Hepatocyte (in vitro differentiated cells): ENCODE data around the gene GLB1L2. TPM values are rescaled to one million over a fixed set of nuclear protein-coding genes. Genes with fewer than 3 reads are reported as not detected.
"Not testable (repeated sequence)": the region's sequence is repeated elsewhere in the genome, so short reads cannot be mapped to it uniquely, and the experiment has no call there.

Source experiments
- DNase-seq: peaks from one replicate; pipeline ENCODE4 v3.0.0-alpha.2; 2016; ENCODE audit warnings: low spot score
- H2AFZ ChIP-seq: fragments of 200-600 bp; sonication (generic); 2 replicates; pipeline ENCODE4 v1.6.0; 2016; ENCODE audit warnings: antibody characterized with exemption, mild to moderate bottlenecking
- H3K27ac ChIP-seq: fragments of 200-600 bp; sonication (generic); 2 replicates; pipeline ENCODE4 v1.5.1; 2016; ENCODE audit warnings: mild to moderate bottlenecking
- H3K27me3 ChIP-seq: fragments of 200-600 bp; sonication (generic); 2 replicates; pipeline ENCODE4 v1.6.1; 2016
- H3K36me3 ChIP-seq: fragments of 200-600 bp; sonication (generic); replicated peaks from 2 replicates; pipeline ENCODE4 v1.5.1; 2016; ENCODE audit warnings: low read depth; ENCODE audit not compliant: insufficient read depth
- H3K4me1 ChIP-seq: fragments of 200-600 bp; sonication (generic); 2 replicates; pipeline ENCODE4 v1.5.1; 2016; ENCODE audit warnings: mild to moderate bottlenecking, moderate library complexity; ENCODE audit not compliant: insufficient read depth
- H3K4me2 ChIP-seq: fragments of 200-600 bp; sonication (generic); 2 replicates; pipeline ENCODE4 v1.6.0; 2016
- H3K4me3 ChIP-seq: fragments of 200-600 bp; sonication (generic); 2 replicates; pipeline ENCODE4 v1.5.1; 2016; ENCODE audit warnings: mild to moderate bottlenecking
- H3K79me2 ChIP-seq: fragments of 200-600 bp; sonication (generic); 2 replicates; pipeline ENCODE4 v1.6.0; 2017; ENCODE audit warnings: mild to moderate bottlenecking
- H3K9me2 ChIP-seq: fragments of 200-600 bp; sonication (generic); replicated peaks from 2 replicates; pipeline ENCODE4 v1.6.0; 2017; ENCODE audit warnings: mild to moderate bottlenecking; ENCODE audit not compliant: insufficient read depth
- H3K9me3 ChIP-seq: fragments of 200-600 bp; sonication (generic); 2 replicates; pipeline ENCODE4 v1.5.1; 2016; ENCODE audit warnings: low read depth, mild to moderate bottlenecking
- H4K20me1 ChIP-seq: fragments of 200-600 bp; sonication (generic); 2 replicates; pipeline ENCODE4 v1.6.0; 2016; ENCODE audit warnings: mild to moderate bottlenecking; ENCODE audit not compliant: insufficient read depth, poor library complexity, severe bottlenecking
- CTCF ChIP-seq: fragments of 200-600 bp; sonication (generic); IDR thresholded peaks from 2 replicates; pipeline ENCODE4 v1.5.1; 2016; ENCODE audit warnings: antibody characterized with exemption, mild to moderate bottlenecking; ENCODE audit not compliant: poor library complexity
- EZH2 ChIP-seq: fragments of 200-600 bp; sonication (generic); IDR thresholded peaks from 2 replicates; pipeline ENCODE4 v1.6.1; 2016; ENCODE audit warnings: antibody characterized with exemption, mild to moderate bottlenecking, borderline replicate concordance
- EZH2phosphoT487 ChIP-seq: fragments of 200-600 bp; sonication (generic); IDR thresholded peaks from one replicate; pipeline ENCODE4 v1.6.1; 2018; ENCODE audit warnings: antibody characterized with exemption, mild to moderate bottlenecking, low read depth, moderate library complexity; ENCODE audit not compliant: unreplicated experiment, severe bottlenecking
- WGBS: methylation state at CpG from one replicate; pipeline ENCODE4 v1.1.6; 2016; ENCODE audit warnings: low lambda C conversion rate; ENCODE audit errors: missing lambda C conversion rate; 5-methylcytosine and 5-hydroxymethylcytosine counted together
- polyA plus RNA-seq: library from polyadenylated mRNA; unstranded; fragments of >200 nt; fragmentation: Nextera tagmentation; extraction: Ambion mirVana; gene quantifications from 2 replicates; pipeline ENCODE4 v1.2.1, GENCODE V29; 2016
- total RNA-seq: library from RNA; depleted of rRNA; stranded (reverse); fragments of >200 nt; gene quantifications from 2 replicates; pipeline ENCODE4 v1.2.3, GENCODE V29; 2014

GLB1L2 gene
- total RNA-seq (3.7 and 3.9 TPM in 2 replicates), polyA plus RNA-seq (3.3 and 7.1 TPM in 2 replicates)

- 1% methylated on average over 20 of the region's 80 CpGs for WGBS
- Histone ChIP-seq H3K36me3 (no peaks in the 10 kb centered on the region), H3K9me2 (no peaks in the 10 kb centered on the region), H3K27ac (no peak within 1 kb of the TSS), H3K9me3 (no peaks in the 10 kb centered on the region), H3K4me2 (peak within 1 kb of the TSS; percentile 100), H3K4me1 (peaks cover 9% of the 10 kb centered on the region), H3K79me2 (no peaks in the 10 kb centered on the region), H2AFZ (peak within 1 kb of the TSS; percentile 94), H3K4me3 (peak within 1 kb of the TSS; percentile 39), H4K20me1 (no peaks in the 10 kb centered on the region), H3K27me3 (peaks cover 20% of the 10 kb centered on the region)
- TF ChIP-seq EZH2phosphoT487 (no peak), EZH2 (no peak), CTCF (no peak)
- DNase-seq, result peak; percentile 90
Observed at GRCh38 chr11:134331354-134332188, at the start of gene GLB1L2. TSS of gene GLB1L2 (plus strand) at chr11:134331988. CDS start at chr11:134332062, 74 bp downstream.

GRCh38 chr11:134282121-134283045 is 49.4 kb upstream of the GLB1L2 start:
- Histone ChIP-seq H4K20me1 (no peaks in the 10 kb centered on the region), H3K36me3 (no peaks in the 10 kb centered on the region), H3K27ac (no peak overlapping the region), H3K4me3 (no peak overlapping the region), H3K4me1 (peaks cover under 1% of the 10 kb centered on the region), H2AFZ (no peak overlapping the region), H3K9me2 (no peaks in the 10 kb centered on the region), H3K27me3 (peaks cover 33% of the 10 kb centered on the region), H3K79me2 (no peaks in the 10 kb centered on the region), H3K4me2 (no peak overlapping the region), H3K9me3 (no peaks in the 10 kb centered on the region)
- DNase-seq, result no peak
- TF ChIP-seq CTCF (no peak), EZH2 (no peak), EZH2phosphoT487 (no peak)
- WGBS, result 89% methylated on average over 21 of the region's 22 CpGs

GRCh38 chr11:134283461-134284230 is 48.1 kb upstream of the GLB1L2 start:
- DNase-seq, result no peak
- Histone ChIP-seq H3K4me3 (no peak overlapping the region), H3K27ac (no peak overlapping the region), H4K20me1 (no peaks in the 10 kb centered on the region), H3K4me2 (no peak overlapping the region), H3K9me3 (no peaks in the 10 kb centered on the region), H2AFZ (no peak overlapping the region), H3K79me2 (no peaks in the 10 kb centered on the region), H3K36me3 (no peaks in the 10 kb centered on the region), H3K4me1 (no peaks in the 10 kb centered on the region), H3K27me3 (peaks cover 20% of the 10 kb centered on the region), H3K9me2 (no peaks in the 10 kb centered on the region)
- TF ChIP-seq EZH2, result no peak
- no peak for TF ChIP-seq EZH2phosphoT487
- TF ChIP-seq CTCF, result no peak
- 95% methylated on average over 16 of the region's 16 CpGs for WGBS

- DNase-seq, H3K27ac ChIP-seq, H3K9me2 ChIP-seq, H3K4me3 ChIP-seq, H4K20me1 ChIP-seq, H3K4me2 ChIP-seq, H3K9me3 ChIP-seq, H3K79me2 ChIP-seq, H2AFZ ChIP-seq, H3K36me3 ChIP-seq, H3K4me1 ChIP-seq: not testable (repeated sequence)
- H3K27me3 ChIP-seq, result peaks cover 14% of the 10 kb centered on the region
- WGBS, result 83% methylated on average over 5 of the region's 5 CpGs
Observed at GRCh38 chr11:134284349-134284748, 47.4 kb upstream of the GLB1L2 start.
